Measurements from ENCODE around the gene UBTF.

DNA sequence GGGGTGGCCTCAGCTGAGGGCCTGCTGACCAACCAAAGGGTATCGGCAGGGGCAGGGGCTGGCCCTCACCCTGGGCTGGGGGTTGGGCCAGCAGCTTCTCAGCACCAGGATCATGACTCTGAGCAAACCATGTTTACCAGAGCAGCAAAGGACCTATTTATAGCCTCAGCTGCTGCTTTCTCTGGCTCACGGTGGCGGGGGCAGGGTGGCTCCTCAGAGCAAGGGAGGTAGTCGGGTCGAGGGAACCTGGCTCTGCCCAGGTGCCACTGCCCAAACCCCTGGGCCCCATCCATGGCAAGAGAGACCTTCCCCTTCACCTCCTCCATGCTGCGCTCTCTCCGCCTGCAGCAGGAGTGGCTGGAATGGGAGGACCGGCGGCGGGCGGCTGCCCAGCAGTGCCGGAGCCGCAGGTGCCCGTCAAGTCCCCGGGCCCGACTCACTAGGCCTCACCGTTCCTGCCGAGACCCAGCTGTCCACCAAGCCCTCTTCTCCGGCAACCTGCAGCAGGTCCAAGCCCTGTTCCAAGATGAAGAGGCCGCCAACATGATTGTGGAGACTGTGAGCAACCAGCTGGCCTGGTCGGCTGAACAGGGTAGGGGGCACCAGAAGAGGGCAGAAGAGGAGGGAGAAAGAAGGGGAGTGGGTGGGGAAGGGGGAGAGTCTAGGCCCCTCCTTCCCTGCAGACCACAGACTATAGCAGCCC lies 48.8 kb downstream of the UBTF start, which contains the start of gene ASB16:
- TF ChIP-seq EZH2 (IDR thresholded peaks at IDR 0.05; ENCODE audit: low read length): no peak
- TF ChIP-seq, protein P1, sequence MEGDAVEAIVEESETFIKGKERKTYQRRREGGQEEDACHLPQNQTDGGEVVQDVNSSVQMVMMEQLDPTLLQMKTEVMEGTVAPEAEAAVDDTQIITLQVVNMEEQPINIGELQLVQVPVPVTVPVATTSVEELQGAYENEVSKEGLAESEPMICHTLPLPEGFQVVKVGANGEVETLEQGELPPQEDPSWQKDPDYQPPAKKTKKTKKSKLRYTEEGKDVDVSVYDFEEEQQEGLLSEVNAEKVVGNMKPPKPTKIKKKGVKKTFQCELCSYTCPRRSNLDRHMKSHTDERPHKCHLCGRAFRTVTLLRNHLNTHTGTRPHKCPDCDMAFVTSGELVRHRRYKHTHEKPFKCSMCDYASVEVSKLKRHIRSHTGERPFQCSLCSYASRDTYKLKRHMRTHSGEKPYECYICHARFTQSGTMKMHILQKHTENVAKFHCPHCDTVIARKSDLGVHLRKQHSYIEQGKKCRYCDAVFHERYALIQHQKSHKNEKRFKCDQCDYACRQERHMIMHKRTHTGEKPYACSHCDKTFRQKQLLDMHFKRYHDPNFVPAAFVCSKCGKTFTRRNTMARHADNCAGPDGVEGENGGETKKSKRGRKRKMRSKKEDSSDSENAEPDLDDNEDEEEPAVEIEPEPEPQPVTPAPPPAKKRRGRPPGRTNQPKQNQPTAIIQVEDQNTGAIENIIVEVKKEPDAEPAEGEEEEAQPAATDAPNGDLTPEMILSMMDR (optimal IDR thresholded peaks at IDR 0.05 in 1 of 3, IDR thresholded peaks at IDR 0.05 in 1 of 3, conservative IDR thresholded peaks at IDR 0.05 in 1 of 3; ENCODE audit: extremely low read depth in 1 of 3, insufficient read depth in 2 of 3, low read length in 3 of 3): no peak
